Type B pancreatic cell (in vitro differentiated cells): ENCODE results near the gene APBB1. TPM values are rescaled to one million over a fixed set of nuclear protein-coding genes. Genes with fewer than 3 reads are reported as not detected.
A peak's percentile ranks its signal among the peaks of the same experiment; 100 is the strongest.

Experiments
- DNase-seq: peaks from one replicate; pipeline ENCODE4 v3.0.0; 2021; ENCODE audit warnings: mixed read lengths; ENCODE audit not compliant: unreplicated experiment; ENCODE audit errors: extremely low spot score
- H3K27ac Mint-ChIP-seq: 2 replicates; pipeline ENCODE4 v1.8.0; 2021; ENCODE audit warnings: mild to moderate bottlenecking, mixed read lengths
- H3K27me3 Mint-ChIP-seq: 2 replicates; pipeline ENCODE4 v1.8.0; 2021; ENCODE audit warnings: mixed read lengths
- H3K36me3 Mint-ChIP-seq: 2 replicates; pipeline ENCODE4 v1.8.0; 2021; ENCODE audit warnings: mixed read lengths
- H3K4me1 Mint-ChIP-seq: one replicate; pipeline ENCODE4 v1.8.0; 2021; ENCODE audit warnings: mixed read lengths; ENCODE audit not compliant: unreplicated experiment
- H3K4me3 Mint-ChIP-seq: 2 replicates; pipeline ENCODE4 v1.8.0; 2021; ENCODE audit warnings: mild to moderate bottlenecking, mixed read lengths
- H3K9me3 Mint-ChIP-seq: 2 replicates; pipeline ENCODE4 v1.8.0; 2021; ENCODE audit warnings: mixed read lengths
- CTCF ChIP-seq: fragments of 200-600 bp; sonication (generic); conservative IDR thresholded peaks from 2 replicates; pipeline ENCODE4 v1.5.0; 2021; ENCODE audit warnings: antibody characterized with exemption, mild to moderate bottlenecking
- total RNA-seq: library from RNA; stranded (reverse); gene quantifications from 2 replicates; pipeline ENCODE4 v1.2.1, GENCODE V29; 2021; ENCODE audit warnings: low replicate concordance

The APBB1 gene
- total RNA-seq, 1 donor from 2014 or later, result 61.6 TPM

- Mint-ChIP-seq H3K9me3 (no peaks in the 10 kb centered on the region), H3K27me3 (no peaks in the 10 kb centered on the region), H3K36me3 (no peaks in the 10 kb centered on the region), H3K4me1 (no peaks in the 10 kb centered on the region), H3K4me3 (no peak overlapping the region), H3K27ac (peak overlapping the region; percentile 13)
- TF ChIP-seq CTCF, result no peak
- no peak for DNase-seq
These were observed 56.6 kb downstream of the APBB1 start for GRCh38 chr11:6362185-6362872.

GRCh38 chr11:6360183-6360582 is 58.7 kb downstream of the APBB1 start:
- H3K36me3 Mint-ChIP-seq, result no peaks in the 10 kb centered on the region
- TF ChIP-seq CTCF, result no peak
- no peak overlapping the region for H3K4me3 Mint-ChIP-seq
- H3K9me3 Mint-ChIP-seq, result no peaks in the 10 kb centered on the region
- H3K27me3 Mint-ChIP-seq, result no peaks in the 10 kb centered on the region
- DNase-seq, result no peak
- H3K27ac Mint-ChIP-seq, result no peak overlapping the region
- peaks cover 5% of the 10 kb centered on the region for H3K4me1 Mint-ChIP-seq

- DNase-seq, result no peak
- no peak overlapping the region for H3K27ac Mint-ChIP-seq
These were observed 61.7 kb downstream of the APBB1 start for GRCh38 chr11:6357222-6357621.

GRCh38 chr11:6356503-6357055 is 62.3 kb downstream of the APBB1 start:
- H3K27ac Mint-ChIP-seq, result peak overlapping the region; percentile 8
- no peak for TF ChIP-seq CTCF
- H3K4me3 Mint-ChIP-seq, result no peak overlapping the region
- no peaks in the 10 kb centered on the region for H3K9me3 Mint-ChIP-seq
- DNase-seq, result no peak
- H3K4me1 Mint-ChIP-seq, result peaks cover 10% of the 10 kb centered on the region
- H3K36me3 Mint-ChIP-seq, result no peaks in the 10 kb centered on the region
- H3K27me3 Mint-ChIP-seq, result peaks cover 4% of the 10 kb centered on the region

More at GRCh38 chr11:6357222-6357621, 61.7 kb downstream of the APBB1 start:
- TF ChIP-seq CTCF, result no peak
- Mint-ChIP-seq H3K4me3 (no peak overlapping the region), H3K9me3 (no peaks in the 10 kb centered on the region), H3K4me1 (peaks cover 10% of the 10 kb centered on the region), H3K27me3 (no peaks in the 10 kb centered on the region), H3K36me3 (no peaks in the 10 kb centered on the region)

- no peak for TF ChIP-seq CTCF
- Mint-ChIP-seq H3K4me1 (peaks cover 10% of the 10 kb centered on the region), H3K36me3 (no peaks in the 10 kb centered on the region), H3K27ac (no peak overlapping the region), H3K9me3 (no peaks in the 10 kb centered on the region), H3K4me3 (no peak overlapping the region), H3K27me3 (peaks cover 4% of the 10 kb centered on the region)
- no peak for DNase-seq
These were observed 64.0 kb downstream of the APBB1 start for GRCh38 chr11:6354651-6355485.
